Body of pancreas (tissue), 4 donors: Measurements from ENCODE around the gene USP34. TPM values are rescaled to one million over a fixed set of nuclear protein-coding genes. Genes with fewer than 3 reads are reported as not detected.

ENCODE experiments used
- ATAC-seq: fragments of 150-250 bp; one replicate; pipeline ENCODE4 v1.9.1; 2016
- DNase-seq, 4 donors: peaks; one replicate each; pipeline ENCODE4 v3.0.0-alpha.2; 2019
- H3K27ac ChIP-seq, 4 donors: fragments of 200-600 bp; sonication (generic); 1 replicate in 3 of 4; 2 replicates in 1 of 4; pipeline versions ENCODE4 v1.5.1 to v1.6.1; 2016 to 2019; ENCODE audit warnings: mild to moderate bottlenecking in 1 of 4, mixed read lengths in 1 of 4, moderate library complexity in 1 of 4
- H3K27me3 ChIP-seq, 2 donors: fragments of 200-600 bp; sonication (generic); one replicate each; pipeline ENCODE4 v1.6.0; 2016; ENCODE audit warnings: mild to moderate bottlenecking in 1 of 2
- H3K36me3 ChIP-seq, 2 donors: fragments of 200-600 bp; sonication (generic); replicated peaks in 1 of 2; 2 replicates each; pipeline ENCODE4 v1.5.1; 2016; ENCODE audit warnings: low read depth in 2 of 2; ENCODE audit not compliant: insufficient read depth in 1 of 2
- H3K4me1 ChIP-seq: fragments of 200-600 bp; sonication (generic); one replicate; pipeline ENCODE4 v1.6.0; 2016
- H3K4me3 ChIP-seq, 2 donors: fragments of 200-600 bp; sonication (generic); 1 replicate in 1 of 2; 2 replicates in 1 of 2; pipeline ENCODE4 v1.5.1; 2016 to 2019
- H3K9me3 ChIP-seq, 3 donors: fragments of 200-600 bp; sonication (generic); 1 replicate in 2 of 3; 2 replicates in 1 of 3; pipeline ENCODE4 v1.5.1; 2016
- CTCF ChIP-seq, 7 experiments: fragments of 450-650 bp in 4 of 7; fragments of 200-600 bp in 3 of 7; sonication (generic) in 3 of 7; IDR thresholded peaks; one replicate each; pipeline ENCODE4 v1.5.1; 2016 to 2019; ENCODE audit warnings: antibody characterized with exemption in 7 of 7
- POLR2A ChIP-seq, 3 donors: fragments of 450-650 bp; IDR thresholded peaks; one replicate each; pipeline ENCODE4 v1.6.1; 2016; ENCODE audit warnings: antibody characterized with exemption in 3 of 3, mild to moderate bottlenecking in 2 of 3
- WGBS, 2 donors: methylation state at CpG; one replicate each; pipeline ENCODE4 v1.1.5; 2017; 5-methylcytosine and 5-hydroxymethylcytosine counted together
- intact Hi-C: fragments of 100-400 bp; cut with DNase I; formaldehyde crosslinking; loops from one replicate; pipeline ENCODE4 v1.15.1; 2023
- total RNA-seq, 2 donors: library from RNA; depleted of rRNA; stranded (reverse); fragments of >200 nt; gene quantifications; one replicate each; pipeline ENCODE4 v1.1.0, GENCODE V29; 2016

Gene USP34
- total RNA-seq, 2 donors from 2014 or later: 87.0 to 96.5 TPM

GRCh38 chr2:61327173-61327572 lies 143.7 kb downstream of the USP34 start:
- DNase-seq (no peak), ATAC-seq (no peak)
- WGBS, 2 donors: 83 to 92% methylated on average over 3 of the region's 3 CpGs
- Histone ChIP-seq H3K9me3 (peaks cover 0 to 4% (median 0%) of the 10 kb centered on the region in 3 donors), H3K36me3 (peaks cover 0 to under 1% of the 10 kb centered on the region in 2 donors), H3K4me1 (no peaks in the 10 kb centered on the region), H3K27me3 (no peaks in the 10 kb centered on the region), H3K4me3 (no peak overlapping the region), H3K27ac (no peak overlapping the region)
- TF ChIP-seq POLR2A (IDR thresholded peaks at IDR 0.05) (no peak), CTCF (IDR thresholded peaks at IDR 0.05) (no peak)
- intact Hi-C loops: no loop called here

DNA sequence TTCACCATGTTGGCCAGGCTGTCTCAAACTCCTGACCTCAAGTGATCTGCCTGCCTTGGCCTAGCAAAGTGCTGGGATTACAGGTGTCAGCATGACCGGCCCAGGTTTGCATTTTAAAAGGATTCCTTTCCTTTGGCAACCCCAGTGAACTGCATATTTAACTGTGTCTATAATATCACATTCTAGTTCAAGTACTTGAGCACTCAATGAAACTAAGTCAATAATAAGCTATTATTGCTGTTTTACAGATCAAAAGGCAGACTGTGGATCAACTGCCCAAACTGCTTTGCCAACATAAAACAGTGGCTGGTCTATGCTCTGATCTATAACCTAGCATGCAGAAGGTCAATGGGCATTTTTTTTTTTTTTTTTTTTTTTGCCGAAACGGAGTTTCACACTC lies 144.5 kb downstream of the USP34 start:
- Histone ChIP-seq H3K27ac (no peak overlapping the region), H3K36me3 (peaks cover 0 to 4% of the 10 kb centered on the region in 2 donors), H3K27me3 (no peaks in the 10 kb centered on the region), H3K4me3 (no peak overlapping the region), H3K4me1 (no peaks in the 10 kb centered on the region), H3K9me3 (peaks cover 0 to under 1% (median 0%) of the 10 kb centered on the region in 3 donors)
- ATAC-seq: no peak
- intact Hi-C loops: no loop called here
- WGBS, 2 donors: 78 to 89% methylated on average over 3 of the region's 3 CpGs
- TF ChIP-seq CTCF (IDR thresholded peaks at IDR 0.05) (no peak), POLR2A (IDR thresholded peaks at IDR 0.05) (no peak)
- DNase-seq: no peak

DNA sequence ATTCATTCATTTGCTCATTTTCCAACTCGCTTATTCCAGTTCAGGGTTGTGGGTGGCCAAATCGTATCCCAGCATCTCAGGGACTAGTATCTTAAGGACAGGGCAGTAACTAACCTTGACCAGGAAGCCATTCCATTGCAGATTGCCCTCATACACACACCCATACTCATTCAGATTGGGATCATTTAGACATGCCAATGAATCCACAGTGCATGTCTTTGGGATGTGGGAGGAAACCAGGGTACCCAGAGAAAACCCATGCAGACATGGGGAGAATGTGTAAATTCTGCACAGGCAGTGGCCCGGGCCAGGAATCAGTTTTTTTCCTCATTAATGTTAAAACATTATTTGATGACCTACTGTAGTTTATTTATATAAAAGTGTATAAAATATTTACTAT lies 150.7 kb downstream of the USP34 start:
- TF ChIP-seq POLR2A (IDR thresholded peaks at IDR 0.05): no peak
- TF ChIP-seq CTCF (IDR thresholded peaks at IDR 0.05): no peak
- no peak for DNase-seq
- ATAC-seq: no peak
- 95 to 100% methylated on average over 3 of the region's 3 CpGs for WGBS, 2 donors
- intact Hi-C loops: no loop called here
- Histone ChIP-seq H3K9me3 (no peaks in the 10 kb centered on the region), H3K27me3 (no peaks in the 10 kb centered on the region), H3K27ac (no peak overlapping the region), H3K4me1 (no peaks in the 10 kb centered on the region), H3K4me3 (no peak overlapping the region), H3K36me3 (peaks cover 0 to 8% of the 10 kb centered on the region in 2 donors)

GRCh38 chr2:61318553-61318952 lies 152.3 kb downstream of the USP34 start:
- intact Hi-C loops: no loop called here
- Histone ChIP-seq H3K36me3 (peaks cover 0 to 12% of the 10 kb centered on the region in 2 donors), H3K27ac (no peak overlapping the region), H3K4me3 (no peak overlapping the region), H3K4me1 (no peaks in the 10 kb centered on the region), H3K9me3 (no peaks in the 10 kb centered on the region), H3K27me3 (no peaks in the 10 kb centered on the region)
- 90 to 97% methylated on average over 1 of the region's 1 CpG for WGBS, 2 donors
- DNase-seq: no peak
- TF ChIP-seq POLR2A (IDR thresholded peaks at IDR 0.05) (no peak), CTCF (IDR thresholded peaks at IDR 0.05) (no peak)
- no peak for ATAC-seq

- Histone ChIP-seq H3K36me3 (peaks cover 0 to 15% of the 10 kb centered on the region in 2 donors), H3K27ac (no peak overlapping the region), H3K9me3 (no peaks in the 10 kb centered on the region), H3K27me3 (no peaks in the 10 kb centered on the region), H3K4me3 (no peak overlapping the region), H3K4me1 (no peaks in the 10 kb centered on the region)
- 86 to 97% methylated on average over 3 of the region's 3 CpGs for WGBS, 2 donors
- no peak for DNase-seq
- intact Hi-C loops: no loop called here
- no peak for TF ChIP-seq POLR2A (IDR thresholded peaks at IDR 0.05)
- TF ChIP-seq CTCF (IDR thresholded peaks at IDR 0.05): no peak
- ATAC-seq: no peak
Observed at GRCh38 chr2:61295981-61296380, 174.9 kb downstream of the USP34 start.
